NCI-H2171 treated with DMSO at 0.1 percent for 48 hours (cell line): ENCODE results near the gene XRCC1.
A peak's percentile ranks its signal among the peaks of the same experiment; 100 is the strongest.
"Not testable (repeated sequence)": the region's sequence is repeated elsewhere in the genome, so short reads cannot be mapped to it uniquely, and the experiment has no call there.

Experiments used
- DNase-seq: peaks from one replicate; lab custom pipeline; 2025; lab: John Stamatoyannopoulos, UW

Gene XRCC1

GRCh38 chr19:43545981-43546380 is 29.3 kb downstream of the XRCC1 start:
- no peak for DNase-seq

GRCh38 chr19:43545276-43545675 is 30.1 kb downstream of the XRCC1 start:
- no peak for DNase-seq

- DNase-seq: no peak
Measured at GRCh38 chr19:43544077-43544476, 31.2 kb downstream of the XRCC1 start.

GRCh38 chr19:43541920-43542650 is 33.2 kb downstream of the XRCC1 start:
- no peak for DNase-seq

- no peak for DNase-seq
Measured at GRCh38 chr19:43540381-43540780, 34.9 kb downstream of the XRCC1 start.

- DNase-seq: no peak
Measured at GRCh38 chr19:43538922-43539321, 36.4 kb downstream of the XRCC1 start.

GRCh38 chr19:43534816-43535761 is 40.2 kb downstream of the XRCC1 start:
- no peak for DNase-seq

- no peak for DNase-seq
Measured at GRCh38 chr19:43534305-43534815, 41.0 kb downstream of the XRCC1 start.

GRCh38 chr19:43533546-43534304 is 41.6 kb downstream of the XRCC1 start:
- peak; percentile 93 for DNase-seq

GRCh38 chr19:43532962-43533545 is 42.3 kb downstream of the XRCC1 start, which contains the start of gene ZNF575:
TSS of gene ZNF575 (plus strand) at chr19:43533188. CDS start at chr19:43534423, 1,235 bp downstream.
- peak; percentile 91 for DNase-seq

- DNase-seq: no peak
Measured at GRCh38 chr19:43532571-43532961, 42.8 kb downstream of the XRCC1 start.

- DNase-seq: peak; percentile 49
Measured at GRCh38 chr19:43527860-43528622, 47.3 kb downstream of the XRCC1 start.

- DNase-seq: peak; percentile 14
Measured at GRCh38 chr19:43526884-43527859, 48.2 kb downstream of the XRCC1 start, which contains the start of gene ETHE1. TSS of gene ETHE1 (minus strand) at chr19:43527201. CDS start at chr19:43527177, 24 bp downstream.

- DNase-seq: no peak
Measured at GRCh38 chr19:43525836-43526771, 49.2 kb downstream of the XRCC1 start.

- DNase-seq: no peak
Measured at GRCh38 chr19:43524922-43525835, 50.1 kb downstream of the XRCC1 start.

- DNase-seq: not testable (repeated sequence)
Measured at GRCh38 chr19:43523696-43524095, 51.6 kb downstream of the XRCC1 start.

GRCh38 chr19:43522929-43523328 is 52.4 kb downstream of the XRCC1 start:
- no peak for DNase-seq
